GM19467 (cell line): Measurements from ENCODE around the gene RAD51B.

ENCODE experiments used
- ATAC-seq: cut with Tn5 transposase; IDR thresholded peaks from one replicate; pipeline ENCODE4 v1.9.1; 2021; ENCODE audit warnings: mild to moderate bottlenecking, moderate library complexity; ENCODE audit not compliant: unreplicated experiment

The RAD51B gene

GRCh38 chr14:68228656-68229055 is 409.1 kb downstream of the RAD51B start:
- ATAC-seq: no peak

- ATAC-seq: no peak
These were observed 410.0 kb downstream of the RAD51B start for GRCh38 chr14:68229423-68230100.

- ATAC-seq: no peak
These were observed 410.8 kb downstream of the RAD51B start for GRCh38 chr14:68230202-68230949.

GRCh38 chr14:68230950-68231717 is 411.6 kb downstream of the RAD51B start:
- ATAC-seq: no peak

- no peak for ATAC-seq
These were observed 412.3 kb downstream of the RAD51B start for GRCh38 chr14:68231898-68232297.

GRCh38 chr14:68232300-68233055 is 412.9 kb downstream of the RAD51B start:
- ATAC-seq: peak; percentile 69

GRCh38 chr14:68233101-68233784 is 413.7 kb downstream of the RAD51B start:
- no peak for ATAC-seq

- no peak for ATAC-seq
These were observed 414.7 kb downstream of the RAD51B start for GRCh38 chr14:68234101-68234905.

GRCh38 chr14:68235011-68235410 is 415.4 kb downstream of the RAD51B start:
- no peak for ATAC-seq

- ATAC-seq: no peak
These were observed 417.2 kb downstream of the RAD51B start for GRCh38 chr14:68236582-68237458.

- ATAC-seq: no peak
These were observed 419.0 kb downstream of the RAD51B start for GRCh38 chr14:68238551-68238950.

GRCh38 chr14:68238976-68239375 is 419.4 kb downstream of the RAD51B start:
- ATAC-seq: no peak

GRCh38 chr14:68239988-68240771 is 420.6 kb downstream of the RAD51B start:
- ATAC-seq: no peak

- no peak for ATAC-seq
These were observed 422.4 kb downstream of the RAD51B start for GRCh38 chr14:68241862-68242487.

- ATAC-seq: no peak
These were observed 424.0 kb downstream of the RAD51B start for GRCh38 chr14:68243450-68244010.

- no peak for ATAC-seq
These were observed 424.8 kb downstream of the RAD51B start for GRCh38 chr14:68244262-68244980.
